A673 (cell line): ENCODE data around the gene ATP10A.

ENCODE experiments used
- CTCF ChIP-seq: fragments of 300-800, 200-600 bp; sonication (generic); conservative IDR thresholded peaks from 2 replicates; pipeline ENCODE4 v1.5.1; 2017; ENCODE audit warnings: low read depth, mild to moderate bottlenecking, antibody characterized with exemption, low read length, moderate library complexity, mixed read lengths
- EZH2 ChIP-seq: fragments of 200-600 bp; sonication (generic); IDR thresholded peaks from 2 replicates; pipeline ENCODE4 v1.6.1; 2017; ENCODE audit warnings: borderline replicate concordance, low read depth, mild to moderate bottlenecking, mixed read lengths, antibody characterized with exemption, low read length; ENCODE audit not compliant: poor library complexity, severe bottlenecking

GRCh38 chr15:25631971-25632370 lies 231.2 kb downstream of the ATP10A start:
- TF ChIP-seq CTCF (no peak), EZH2 (no peak)
